ENCODE data around the gene TACO1. TPM values are rescaled to one million over a fixed set of nuclear protein-coding genes. Genes with fewer than 3 reads are reported as not detected.

TACO1 gene
- total RNA-seq, 1 experiment from 2014 or later: 43.0 TPM

DNA sequence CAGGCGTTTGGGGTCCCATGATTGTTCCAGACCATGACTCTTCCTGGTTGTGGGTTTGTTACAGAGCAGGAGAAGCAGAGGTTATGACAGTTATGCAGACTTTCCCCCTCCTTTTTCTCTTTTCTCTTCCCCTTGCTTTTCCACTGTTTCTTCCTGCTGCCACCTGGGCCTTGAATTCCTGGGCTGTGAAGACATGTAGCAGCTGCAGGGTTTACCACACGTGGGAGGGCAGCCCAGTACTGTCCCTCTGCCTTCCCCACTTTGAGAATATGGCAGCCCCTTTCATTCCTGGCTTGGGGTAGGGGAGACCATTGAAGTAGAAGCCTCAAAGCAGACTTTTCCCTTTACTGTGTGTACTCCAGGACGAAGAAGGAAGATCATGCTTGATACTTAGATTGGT is 7.9 kb upstream of the TACO1 start:
- in situ Hi-C loops (cut with HindIII; ENCODE audit: low pct_unique_long_range_greater_than_20kb, low sequenced_read_pairs): no loop called here
- DNase-seq (ENCODE audit: low read depth): no peak

DNA sequence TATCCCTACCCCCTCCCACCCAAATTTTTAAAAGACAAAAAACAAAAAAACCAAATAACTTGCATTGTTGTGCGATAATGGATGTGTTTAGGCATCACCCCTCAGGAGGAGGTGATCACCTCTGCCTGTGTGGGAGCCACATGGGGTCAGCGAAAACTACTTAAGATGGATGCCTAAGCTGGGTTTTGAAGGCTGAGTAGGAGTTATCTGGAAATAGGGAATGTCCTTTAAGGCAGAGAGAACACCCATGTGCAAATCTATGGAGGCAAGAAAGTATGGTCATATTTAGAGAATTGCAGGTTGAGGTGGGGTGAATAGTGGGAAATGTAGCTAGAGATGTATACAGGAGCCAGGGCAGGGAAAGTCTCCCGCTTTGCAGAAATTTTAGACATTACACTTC is 5.6 kb upstream of the TACO1 start:
- in situ Hi-C loops (cut with HindIII; ENCODE audit: low pct_unique_long_range_greater_than_20kb, low sequenced_read_pairs): no loop called here
- no peak for DNase-seq (ENCODE audit: low read depth)

GRCh38 chr17:63596856-63597586 is 3.7 kb upstream of the TACO1 start:
- in situ Hi-C loops (cut with HindIII; ENCODE audit: low pct_unique_long_range_greater_than_20kb, low sequenced_read_pairs): no loop called here
- no peak for DNase-seq (ENCODE audit: low read depth)

- DNase-seq (ENCODE audit: low read depth): no peak
- in situ Hi-C loops (cut with HindIII; ENCODE audit: low pct_unique_long_range_greater_than_20kb, low sequenced_read_pairs): no loop called here
These were observed 2.4 kb upstream of the TACO1 start for GRCh38 chr17:63598281-63598680.

DNA sequence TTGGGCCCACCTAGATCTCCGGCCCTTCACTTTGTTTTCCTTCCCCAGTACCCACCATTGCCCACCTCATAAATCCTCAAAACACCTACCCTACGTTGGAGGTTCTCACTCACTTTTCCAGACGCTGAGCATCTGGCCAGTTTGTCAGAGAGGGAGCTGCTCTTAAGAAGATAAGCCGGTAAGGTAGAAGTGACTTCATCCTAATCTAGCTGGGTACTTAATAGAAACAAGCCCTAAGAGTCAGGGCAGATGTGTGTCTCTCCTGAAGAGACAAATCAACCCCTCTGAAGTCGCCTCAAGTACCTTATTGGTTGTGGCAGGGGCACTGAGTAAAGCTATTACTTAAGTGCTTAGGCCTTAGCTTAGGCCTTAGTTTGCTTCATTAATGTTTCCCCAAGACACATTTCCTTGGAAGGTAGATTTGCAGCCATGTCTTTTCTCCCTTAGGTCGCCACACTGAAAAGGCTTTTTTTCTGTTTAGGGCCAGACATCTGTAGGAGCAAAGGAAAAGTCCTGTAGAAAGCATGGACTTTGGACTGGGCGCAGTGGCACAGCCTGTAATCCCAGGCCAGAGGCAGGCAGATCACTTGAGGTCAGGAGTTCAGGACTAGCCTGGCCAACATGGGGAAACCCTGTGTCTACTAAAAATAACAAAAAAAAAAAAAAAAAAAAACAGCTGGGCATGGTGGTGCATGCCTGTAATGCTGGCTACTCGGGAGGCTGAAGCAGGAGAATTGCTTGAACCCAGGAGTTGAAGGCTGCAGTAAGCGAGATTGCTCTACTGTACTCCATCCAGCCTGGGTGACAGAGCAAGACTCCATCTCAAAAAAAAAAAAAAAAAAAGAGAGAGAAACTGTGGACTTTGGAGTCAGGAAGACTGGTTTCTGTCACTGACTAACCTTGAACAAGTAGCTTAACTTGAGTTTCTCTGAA is 1.0 kb downstream of the TACO1 start:
- peak; percentile 33 for DNase-seq (ENCODE audit: low read depth)

DNA sequence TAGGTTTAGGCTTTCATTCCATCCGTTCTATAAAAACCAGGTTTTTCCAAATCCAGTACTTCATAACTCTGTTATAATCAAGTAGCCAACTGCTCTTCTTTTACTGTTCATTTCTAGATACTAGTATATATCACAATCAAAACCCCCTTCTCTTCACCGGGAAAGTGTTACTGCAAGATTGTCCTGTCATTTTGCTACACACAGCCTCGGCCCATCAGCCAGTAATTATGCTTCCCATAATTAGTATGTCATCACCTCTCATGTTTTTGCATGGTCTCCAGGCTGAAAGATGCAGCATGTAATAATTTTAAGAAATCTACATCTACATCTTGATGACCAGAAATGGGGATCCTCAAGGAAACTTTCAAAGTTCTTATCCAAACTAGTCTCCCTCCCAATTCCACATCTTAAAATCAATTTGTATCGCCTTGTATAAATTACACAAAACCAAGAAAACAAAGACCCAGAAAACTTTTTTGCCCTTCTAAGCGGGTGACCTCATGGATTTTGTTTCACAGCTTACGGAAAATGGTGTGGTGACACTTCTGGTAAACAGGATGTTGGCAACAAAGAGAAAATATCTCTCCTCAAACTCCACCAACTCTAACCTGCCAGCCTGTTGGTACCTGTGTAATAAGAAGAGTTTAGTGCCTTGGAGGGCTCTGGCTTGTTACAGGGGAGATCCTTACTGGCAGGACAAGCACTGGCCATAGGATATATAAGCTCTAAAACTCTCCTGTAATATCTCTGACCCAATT is 9.3 kb downstream of the TACO1 start:
- DNase-seq (ENCODE audit: low read depth): no peak
- in situ Hi-C loops (cut with HindIII; ENCODE audit: low pct_unique_long_range_greater_than_20kb, low sequenced_read_pairs): no loop called here

More for the DNA sequence above, 1.0 kb downstream of the TACO1 start:
- in situ Hi-C loops (cut with HindIII; ENCODE audit: low pct_unique_long_range_greater_than_20kb, low sequenced_read_pairs): no loop called here

GRCh38 chr17:63610854-63611253 is 10.2 kb downstream of the TACO1 start:
- in situ Hi-C loops (cut with HindIII; ENCODE audit: low pct_unique_long_range_greater_than_20kb, low sequenced_read_pairs): no loop called here

DNA sequence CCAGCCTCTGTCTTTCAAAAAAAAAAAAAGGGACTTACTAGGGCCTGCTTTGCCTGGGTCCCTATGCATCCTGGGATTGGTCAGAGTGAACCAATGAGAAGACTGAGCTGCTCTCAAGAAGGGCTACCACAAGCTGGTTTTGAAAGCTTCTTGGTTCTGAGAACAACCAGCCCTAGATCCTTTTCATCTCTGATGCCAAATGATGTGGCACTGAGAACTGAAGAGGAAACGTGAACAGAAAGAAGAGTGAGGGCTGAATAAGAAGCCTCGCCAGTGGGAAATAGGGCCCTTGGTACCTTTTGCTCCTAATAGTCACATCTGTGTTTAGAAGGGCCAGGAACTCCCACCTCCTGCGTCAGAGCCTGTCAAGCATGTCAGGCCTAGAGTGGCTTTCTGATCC is 10.7 kb downstream of the TACO1 start:
- in situ Hi-C loops (cut with HindIII; ENCODE audit: low pct_unique_long_range_greater_than_20kb, low sequenced_read_pairs): no loop called here
- DNase-seq (ENCODE audit: low read depth): no peak

More at GRCh38 chr17:63610854-63611253, 10.2 kb downstream of the TACO1 start:
- DNase-seq (ENCODE audit: low read depth): no peak

DNA sequence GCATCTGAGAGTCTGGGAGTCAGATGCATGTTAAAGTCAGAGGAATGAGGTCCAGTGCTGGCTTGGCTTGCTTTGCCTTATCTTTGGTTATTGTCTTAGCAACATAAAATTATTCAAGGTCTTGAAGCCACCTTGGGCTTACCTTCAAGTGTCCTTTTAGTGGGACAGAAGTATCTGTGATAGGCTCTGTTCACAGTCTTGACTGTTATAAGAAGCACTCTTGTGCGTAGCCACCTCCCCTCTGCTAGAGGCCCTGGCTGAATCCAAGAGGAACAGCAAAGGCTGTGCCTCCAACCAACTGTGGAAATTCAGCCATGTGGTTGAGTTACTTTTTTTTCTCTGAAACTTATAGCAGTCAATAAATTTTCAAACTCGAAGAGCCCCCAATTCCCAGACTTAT is 13.0 kb downstream of the TACO1 start:
- no peak for DNase-seq (ENCODE audit: low read depth)
- in situ Hi-C loops (cut with HindIII; ENCODE audit: low pct_unique_long_range_greater_than_20kb, low sequenced_read_pairs): no loop called here

- in situ Hi-C loops (cut with HindIII; ENCODE audit: low pct_unique_long_range_greater_than_20kb, low sequenced_read_pairs): no loop called here
These were observed 20.6 kb downstream of the TACO1 start for GRCh38 chr17:63621229-63621683.

GRCh38 chr17:63621684-63622573 is 21.2 kb downstream of the TACO1 start, which contains the start of gene MAP3K3:
Gene MAP3K3 (plus strand): TSS chr17:63622417. CDS start chr17:63622760, 343 bp downstream.
- peak; percentile 100 for DNase-seq (ENCODE audit: low read depth)

More at GRCh38 chr17:63621229-63621683, 20.6 kb downstream of the TACO1 start:
- DNase-seq (ENCODE audit: low read depth): no peak

GRCh38 chr17:63622574-63623390 is 22.1 kb downstream of the TACO1 start:
- peak; percentile 32 for DNase-seq (ENCODE audit: low read depth)
- in situ Hi-C loops (cut with HindIII; ENCODE audit: low pct_unique_long_range_greater_than_20kb, low sequenced_read_pairs): no loop called here

More at GRCh38 chr17:63621684-63622573, 21.2 kb downstream of the TACO1 start, which contains the start of gene MAP3K3:
- in situ Hi-C loops (cut with HindIII; ENCODE audit: low pct_unique_long_range_greater_than_20kb, low sequenced_read_pairs): no loop called here

DNA sequence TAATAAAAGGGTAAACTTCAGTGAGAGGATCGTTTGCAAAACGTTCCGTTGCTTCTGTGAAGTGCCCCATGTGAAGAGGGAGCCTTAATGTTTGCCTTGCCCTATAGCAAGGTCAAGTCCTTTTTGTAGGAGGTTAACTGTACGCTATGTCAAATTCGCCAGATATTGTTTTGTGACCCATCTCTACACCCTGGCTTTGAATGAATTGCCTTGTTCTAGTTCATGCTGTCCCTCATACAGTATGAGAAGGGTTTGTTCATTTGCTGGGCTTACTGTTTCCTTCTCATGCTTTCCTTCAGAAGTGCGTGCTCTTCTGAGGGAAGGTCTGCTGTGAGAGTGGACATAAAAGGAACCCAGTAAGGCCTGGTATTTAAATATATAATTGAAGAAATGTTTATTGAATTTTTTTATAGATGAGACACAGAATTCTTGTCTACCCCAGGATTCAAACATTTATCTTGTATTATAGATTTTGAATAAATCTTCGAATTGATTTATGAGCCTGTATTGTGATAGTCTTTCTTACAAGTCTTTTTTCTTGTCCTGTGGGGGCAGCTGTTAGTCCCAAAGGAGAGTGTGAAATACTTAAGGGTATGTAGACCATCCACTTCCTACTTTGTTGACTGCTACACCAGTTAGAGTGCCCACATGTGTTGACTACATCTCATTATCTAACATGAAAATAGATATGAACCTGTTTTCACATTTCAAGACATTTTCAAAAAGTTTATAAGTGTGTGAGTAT is 23.3 kb downstream of the TACO1 start:
- no peak for DNase-seq (ENCODE audit: low read depth)
- in situ Hi-C loops (cut with HindIII; ENCODE audit: low pct_unique_long_range_greater_than_20kb, low sequenced_read_pairs): no loop called here

- in situ Hi-C loops (cut with HindIII; ENCODE audit: low pct_unique_long_range_greater_than_20kb, low sequenced_read_pairs): no loop called here
- no peak for DNase-seq (ENCODE audit: low read depth)
These were observed 23.8 kb downstream of the TACO1 start for GRCh38 chr17:63624531-63624880.

GRCh38 chr17:63626551-63627180 is 26.0 kb downstream of the TACO1 start:
- in situ Hi-C loops (cut with HindIII; ENCODE audit: low pct_unique_long_range_greater_than_20kb, low sequenced_read_pairs): no loop called here
- DNase-seq (ENCODE audit: low read depth): no peak

DNA sequence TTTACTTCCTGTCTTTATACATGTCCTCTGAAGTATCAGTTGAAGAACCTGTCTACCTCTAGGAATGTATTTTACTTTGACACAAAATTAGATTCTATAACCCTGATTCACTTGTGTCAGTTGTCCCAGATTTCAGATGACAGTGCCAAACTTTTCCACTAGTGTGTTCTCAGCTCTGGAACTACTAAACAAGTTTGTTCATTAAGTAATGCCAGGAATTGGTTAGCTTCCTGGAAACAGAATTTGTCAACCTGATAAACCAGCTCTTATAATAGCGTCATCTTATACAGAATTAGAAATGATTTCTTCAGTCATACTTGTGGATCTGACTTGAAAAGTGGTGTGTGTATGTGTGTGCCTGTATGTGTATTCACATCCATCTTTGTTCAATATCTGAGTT is 28.9 kb downstream of the TACO1 start:
- in situ Hi-C loops (cut with HindIII; ENCODE audit: low pct_unique_long_range_greater_than_20kb, low sequenced_read_pairs): no loop called here
- no peak for DNase-seq (ENCODE audit: low read depth)

Data from Caki2 (cell line).